ENCODE results near the gene GOLGA8B. TPM values are rescaled to one million over a fixed set of nuclear protein-coding genes. Genes with fewer than 3 reads are reported as not detected.
A peak's percentile ranks its signal among the peaks of the same experiment; 100 is the strongest.
"Not testable (repeated sequence)": the region's sequence is repeated elsewhere in the genome, so short reads cannot be mapped to it uniquely, and the experiment has no call there.

Gene GOLGA8B
- total RNA-seq, 4 donors from 2014 or later, result 59.3 to 120 (median 86.5) TPM

DNA sequence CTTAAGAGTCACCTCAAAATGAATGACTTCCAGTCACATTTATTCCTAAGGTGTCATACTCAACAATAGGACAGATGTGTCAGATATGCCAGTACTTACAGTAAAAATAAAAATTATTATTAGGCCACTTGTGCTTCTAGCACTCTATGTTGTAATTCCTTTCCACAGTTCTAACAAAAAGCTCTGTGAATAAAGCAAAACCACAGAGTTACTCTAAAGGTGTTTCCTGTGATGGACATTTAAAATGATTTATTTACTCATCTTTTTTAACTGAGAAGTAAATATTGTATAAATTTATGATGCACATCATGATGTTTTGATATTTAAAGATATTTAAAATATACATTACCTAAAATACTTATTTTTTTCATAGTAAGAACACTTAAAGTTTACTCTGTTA, 13.9 kb upstream of the GOLGA8B start:
- DNase-seq (ENCODE audit: low spot score) (no peak), ATAC-seq (ENCODE audit: low FRiP score) (no peak)
- TF ChIP-seq, protein P1, sequence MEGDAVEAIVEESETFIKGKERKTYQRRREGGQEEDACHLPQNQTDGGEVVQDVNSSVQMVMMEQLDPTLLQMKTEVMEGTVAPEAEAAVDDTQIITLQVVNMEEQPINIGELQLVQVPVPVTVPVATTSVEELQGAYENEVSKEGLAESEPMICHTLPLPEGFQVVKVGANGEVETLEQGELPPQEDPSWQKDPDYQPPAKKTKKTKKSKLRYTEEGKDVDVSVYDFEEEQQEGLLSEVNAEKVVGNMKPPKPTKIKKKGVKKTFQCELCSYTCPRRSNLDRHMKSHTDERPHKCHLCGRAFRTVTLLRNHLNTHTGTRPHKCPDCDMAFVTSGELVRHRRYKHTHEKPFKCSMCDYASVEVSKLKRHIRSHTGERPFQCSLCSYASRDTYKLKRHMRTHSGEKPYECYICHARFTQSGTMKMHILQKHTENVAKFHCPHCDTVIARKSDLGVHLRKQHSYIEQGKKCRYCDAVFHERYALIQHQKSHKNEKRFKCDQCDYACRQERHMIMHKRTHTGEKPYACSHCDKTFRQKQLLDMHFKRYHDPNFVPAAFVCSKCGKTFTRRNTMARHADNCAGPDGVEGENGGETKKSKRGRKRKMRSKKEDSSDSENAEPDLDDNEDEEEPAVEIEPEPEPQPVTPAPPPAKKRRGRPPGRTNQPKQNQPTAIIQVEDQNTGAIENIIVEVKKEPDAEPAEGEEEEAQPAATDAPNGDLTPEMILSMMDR (IDR thresholded peaks at IDR 0.05), result no peak

DNA sequence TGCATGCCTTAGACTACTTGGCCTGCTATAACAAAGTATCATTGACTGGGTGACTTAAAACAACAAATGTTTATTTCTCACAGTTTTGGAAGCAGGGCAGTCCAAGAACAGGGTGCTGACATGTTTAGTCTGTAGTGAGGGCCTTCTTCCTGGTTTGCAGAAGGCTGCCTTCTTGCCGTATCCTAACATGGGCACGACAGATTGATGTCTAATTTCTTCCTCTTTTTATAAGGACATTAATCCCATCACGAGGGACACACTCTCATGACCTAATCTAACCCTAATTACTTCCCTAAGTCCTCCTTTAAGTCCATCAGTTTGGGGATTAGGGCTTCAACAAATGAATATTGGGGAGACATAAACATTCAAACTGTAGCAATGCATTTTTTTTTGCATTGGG, 10.9 kb upstream of the GOLGA8B start:
- no peak for ATAC-seq (ENCODE audit: low FRiP score)
- no peak for DNase-seq (ENCODE audit: low spot score)
- TF ChIP-seq, protein P1 (IDR thresholded peaks at IDR 0.05), result no peak

DNA sequence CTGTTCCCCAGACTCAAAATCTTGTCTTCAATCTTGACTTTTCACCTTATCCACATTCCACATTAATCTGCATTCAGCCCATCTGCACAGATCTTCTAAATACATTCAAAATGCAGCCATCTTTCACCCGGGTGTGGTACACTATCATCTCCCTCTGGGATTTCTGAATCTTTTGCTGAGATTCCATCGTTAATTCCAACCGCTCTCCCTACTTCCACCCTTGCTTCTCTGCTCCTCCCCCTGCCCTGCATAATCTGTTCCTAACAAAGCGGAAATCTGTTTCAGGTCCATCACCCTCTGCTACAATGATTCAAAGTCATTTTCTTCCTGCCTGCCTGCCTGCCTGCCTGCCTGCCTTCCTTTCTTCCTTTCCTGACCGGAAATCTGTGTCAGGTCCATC, 7.9 kb upstream of the GOLGA8B start:
- DNase-seq (ENCODE audit: low spot score) (no peak), ATAC-seq (ENCODE audit: low FRiP score) (no peak)
- TF ChIP-seq, protein P1 (IDR thresholded peaks at IDR 0.05), result no peak

DNA sequence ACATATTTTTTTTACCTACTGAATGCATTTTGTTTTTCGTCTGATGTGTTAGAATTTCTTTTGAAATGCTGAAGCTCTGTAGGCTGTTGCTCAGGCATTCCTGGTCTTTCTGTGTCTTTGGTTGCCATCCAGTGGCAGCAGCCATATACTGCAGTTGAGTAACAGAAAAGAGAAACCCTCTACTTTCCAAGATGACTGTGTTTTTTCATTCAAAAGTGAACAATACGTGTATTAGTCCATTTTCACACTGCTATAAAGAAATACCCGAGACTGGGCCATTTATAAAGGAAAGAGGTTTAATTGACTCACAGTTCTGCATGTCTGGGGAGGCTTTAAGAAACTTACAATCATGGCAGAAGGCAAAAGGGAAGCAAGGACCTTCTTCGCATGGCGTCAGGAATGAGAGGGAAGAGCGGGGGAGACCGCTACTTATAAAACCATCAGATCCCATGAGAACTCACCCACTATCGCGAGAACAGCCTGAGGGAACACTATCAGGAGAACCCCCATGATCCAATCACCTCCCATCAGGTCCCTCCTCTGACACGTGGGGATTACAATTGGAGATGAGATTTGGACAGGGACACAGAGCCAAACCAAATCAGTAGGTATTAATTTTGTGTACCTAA, 4.7 kb upstream of the GOLGA8B start:
- TF ChIP-seq, protein P1 (IDR thresholded peaks at IDR 0.05), result peak in 1 of 3 donors; percentile 76
- no peak for DNase-seq (ENCODE audit: low spot score)

DNA sequence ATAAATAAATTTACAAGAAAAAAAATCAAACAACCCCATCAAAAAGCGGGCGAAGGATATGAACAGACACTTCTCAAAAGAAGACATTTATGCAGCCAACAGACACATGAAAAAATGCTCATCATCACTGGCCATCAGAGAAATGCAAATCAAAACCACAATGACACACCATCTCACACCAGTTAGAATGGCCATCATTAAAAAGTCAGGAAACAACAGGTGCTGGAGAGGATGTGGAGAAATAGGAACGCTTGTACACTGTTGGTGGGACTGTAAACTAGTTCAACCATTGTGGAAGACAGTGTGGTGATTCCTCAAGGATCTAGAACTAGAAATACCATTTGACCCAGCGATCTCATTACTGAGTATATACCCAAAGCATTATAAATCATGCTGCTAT, 2.5 kb upstream of the GOLGA8B start:
- DNase-seq (ENCODE audit: low spot score); ATAC-seq (ENCODE audit: low FRiP score): not testable (repeated sequence)

More for the DNA sequence above, 4.7 kb upstream of the GOLGA8B start:
- ATAC-seq (ENCODE audit: low FRiP score), result peak; percentile 81

DNA sequence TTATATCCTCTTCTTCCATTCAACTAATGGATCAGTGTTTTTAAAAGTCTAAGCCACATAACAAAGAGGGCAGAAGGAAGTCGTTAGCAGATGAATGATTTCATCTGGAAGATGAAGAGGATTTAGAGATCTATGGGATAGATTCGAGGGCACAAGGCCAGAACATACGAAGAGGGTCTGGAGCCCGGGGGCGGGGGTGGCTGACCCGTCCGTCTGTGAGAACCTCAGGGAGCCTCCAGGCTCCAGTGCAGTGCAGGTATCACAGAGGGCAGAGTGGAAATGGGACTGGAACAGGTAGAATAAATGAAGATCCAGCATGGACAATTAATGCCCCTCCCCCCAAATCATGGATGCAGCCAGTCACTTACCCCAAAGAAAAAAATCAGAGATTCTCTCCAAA, 1.5 kb upstream of the GOLGA8B start:
- no peak for DNase-seq (ENCODE audit: low spot score)
- TF ChIP-seq, protein P1 (IDR thresholded peaks at IDR 0.05), result no peak

DNA sequence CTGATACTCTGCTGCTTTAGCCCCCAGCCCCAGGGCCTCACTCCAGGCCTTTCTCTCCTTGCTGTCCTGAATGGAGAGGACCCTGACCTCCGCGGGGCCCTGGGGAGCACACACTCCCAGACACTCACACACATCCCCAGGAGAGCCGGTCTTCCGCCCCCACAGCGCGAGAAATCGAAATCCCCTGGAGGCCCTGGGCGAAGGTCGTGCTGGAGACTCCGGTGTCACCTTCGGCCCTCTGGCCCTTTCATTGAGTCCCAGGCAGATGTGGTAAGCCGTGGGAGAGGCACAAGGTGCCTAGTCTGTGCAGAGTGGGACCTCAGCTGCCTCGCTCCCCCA, 848 bp upstream of the GOLGA8B start:
- TF ChIP-seq, protein P1 (IDR thresholded peaks at IDR 0.05), result no peak
- no peak for ATAC-seq (ENCODE audit: low FRiP score)

More for the DNA sequence above, 1.5 kb upstream of the GOLGA8B start:
- no peak for ATAC-seq (ENCODE audit: low FRiP score)

More for the DNA sequence above, 848 bp upstream of the GOLGA8B start:
- no peak for DNase-seq (ENCODE audit: low spot score)
